MM.1S (cell line): Measurements from ENCODE around the gene KIAA0930.

Source experiments
- DNase-seq: peaks from one replicate; pipeline ENCODE4 v3.0.0-alpha.2; 2015
- H2AFZ ChIP-seq: fragments of 300-600 bp; sonication (generic); 2 replicates; pipeline ENCODE4 v1.6.0; 2016; ENCODE audit warnings: antibody characterized with exemption, low read length
- H3F3A ChIP-seq: fragments of 300-600 bp; sonication (generic); 2 replicates; pipeline ENCODE4 v1.6.1; 2016; ENCODE audit warnings: mild to moderate bottlenecking, antibody characterized with exemption, low read length, moderate library complexity, mixed read lengths; ENCODE audit not compliant: insufficient read depth
- H3K27ac ChIP-seq: fragments of 300-600 bp; sonication (generic); 2 replicates; pipeline ENCODE4 v1.5.1; 2016; ENCODE audit warnings: mild to moderate bottlenecking, low read length
- H3K27me3 ChIP-seq: fragments of 300-600 bp; sonication (generic); replicated peaks from 2 replicates; pipeline ENCODE4 v1.6.0; 2016; ENCODE audit warnings: low read length; ENCODE audit not compliant: insufficient read depth
- H3K36me3 ChIP-seq: fragments of 300-600 bp; sonication (generic); replicated peaks from 2 replicates; pipeline ENCODE4 v1.6.1; 2016; ENCODE audit warnings: mild to moderate bottlenecking, low read length, mixed read lengths; ENCODE audit not compliant: insufficient read depth
- H3K4me1 ChIP-seq: fragments of 300-600 bp; sonication (generic); 2 replicates; pipeline ENCODE4 v1.6.1; 2016; ENCODE audit warnings: low read length, mixed read lengths
- H3K4me2 ChIP-seq: fragments of 300-600 bp; sonication (generic); 2 replicates; pipeline ENCODE4 v1.6.0; 2016; ENCODE audit warnings: low read depth, low read length
- H3K4me3 ChIP-seq: fragments of 300-600 bp; sonication (generic); 2 replicates; pipeline ENCODE4 v1.5.1; 2016; ENCODE audit warnings: low read length, mixed read lengths
- H3K79me2 ChIP-seq: fragments of 300-600 bp; sonication (generic); 2 replicates; pipeline ENCODE4 v1.6.1; 2016; ENCODE audit warnings: mixed run types, low read length, mixed read lengths
- H3K9ac ChIP-seq: fragments of 300-600 bp; sonication (generic); 2 replicates; pipeline ENCODE4 v1.6.1; 2016; ENCODE audit warnings: low read length, mixed read lengths
- H3K9me2 ChIP-seq: fragments of 300-600 bp; sonication (generic); replicated peaks from 2 replicates; pipeline ENCODE4 v1.6.1; 2016; ENCODE audit warnings: mild to moderate bottlenecking, low read length, mixed read lengths; ENCODE audit not compliant: insufficient read depth
- H3K9me3 ChIP-seq: fragments of 300-600 bp; sonication (generic); replicated peaks from 2 replicates; pipeline ENCODE4 v1.6.1; 2016; ENCODE audit warnings: mild to moderate bottlenecking, low read length, mixed read lengths; ENCODE audit not compliant: insufficient read depth
- H4K20me1 ChIP-seq: fragments of 300-600 bp; sonication (generic); 2 replicates; pipeline ENCODE4 v1.6.1; 2016; ENCODE audit warnings: mild to moderate bottlenecking, low read length, moderate library complexity, mixed read lengths; ENCODE audit not compliant: insufficient read depth
- CTCF ChIP-seq: fragments of 300-600 bp; sonication (generic); IDR thresholded peaks from 2 replicates; pipeline ENCODE4 v1.5.1; 2016; ENCODE audit warnings: antibody characterized with exemption, low read length, mixed read lengths
- EZH2 ChIP-seq: fragments of 300-600 bp; sonication (generic); optimal IDR thresholded peaks from 2 replicates; pipeline ENCODE3; 2017; ENCODE audit warnings: low read depth, mild to moderate bottlenecking, antibody characterized with exemption, low read length, mixed read lengths
- EZH2phosphoT487 ChIP-seq: fragments of 300-600 bp; sonication (generic); IDR thresholded peaks from 2 replicates; pipeline ENCODE4 v1.6.1; 2018; ENCODE audit warnings: antibody characterized with exemption, low read length

The KIAA0930 gene

DNA sequence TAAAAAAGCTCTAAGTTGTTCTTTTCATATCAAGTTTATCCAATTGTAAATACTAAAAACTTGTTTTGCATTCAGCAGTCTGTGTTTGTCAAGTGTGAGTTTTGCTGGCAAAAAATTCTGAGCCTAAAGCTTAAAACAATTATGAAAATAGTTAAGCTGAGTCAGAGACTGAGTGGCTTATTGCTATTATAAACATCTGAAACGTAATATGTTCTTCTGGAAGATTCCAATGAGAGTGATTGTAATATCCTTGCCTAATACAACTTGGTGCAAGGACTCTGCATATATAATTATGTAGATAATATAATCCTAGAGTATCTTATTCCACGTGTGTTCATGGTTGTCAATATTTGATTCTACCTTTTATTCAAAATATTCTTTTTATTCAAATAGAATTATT, 91.0 kb downstream of the KIAA0930 start:
- no peaks in the 10 kb centered on the region for H3F3A ChIP-seq
- TF ChIP-seq EZH2 = no peak
- TF ChIP-seq CTCF = no peak
- no peak for TF ChIP-seq EZH2phosphoT487
- no peaks in the 10 kb centered on the region for H4K20me1 ChIP-seq
- no peak overlapping the region for H2AFZ ChIP-seq
- H3K79me2 ChIP-seq = no peaks in the 10 kb centered on the region
- no peaks in the 10 kb centered on the region for H3K36me3 ChIP-seq
- H3K27ac ChIP-seq = no peak overlapping the region
- no peaks in the 10 kb centered on the region for H3K9me2 ChIP-seq
- no peak overlapping the region for H3K9ac ChIP-seq
- no peaks in the 10 kb centered on the region for H3K9me3 ChIP-seq
- H3K4me1 ChIP-seq = no peaks in the 10 kb centered on the region
- H3K4me3 ChIP-seq = no peak overlapping the region
- H3K4me2 ChIP-seq = no peak overlapping the region
- no peaks in the 10 kb centered on the region for H3K27me3 ChIP-seq
- no peak for DNase-seq

DNA sequence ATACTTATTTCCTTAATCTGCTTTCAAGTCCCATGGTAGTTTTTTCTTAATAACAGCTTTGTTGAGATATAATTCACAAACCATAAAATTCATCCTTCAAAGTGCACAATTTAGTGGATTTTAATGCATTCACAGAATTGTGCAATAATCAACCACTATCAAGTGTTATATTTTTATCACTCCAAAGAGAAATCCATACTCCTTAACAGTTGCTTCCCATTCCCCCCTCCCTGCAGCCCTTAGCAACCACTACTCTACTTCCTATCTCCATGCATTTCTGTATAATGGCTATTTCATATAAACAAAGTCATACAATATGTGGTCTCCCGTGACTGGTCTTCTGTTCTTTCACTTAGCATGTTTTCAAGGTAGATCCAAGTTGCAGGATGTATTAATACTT, 95.8 kb downstream of the KIAA0930 start:
- no peak for TF ChIP-seq EZH2phosphoT487
- TF ChIP-seq EZH2 = no peak
- TF ChIP-seq CTCF = no peak
- no peak overlapping the region for H3K27ac ChIP-seq
- no peak overlapping the region for H3K4me3 ChIP-seq
- no peaks in the 10 kb centered on the region for H3K79me2 ChIP-seq
- no peaks in the 10 kb centered on the region for H3F3A ChIP-seq
- no peaks in the 10 kb centered on the region for H3K4me1 ChIP-seq
- H3K36me3 ChIP-seq = no peaks in the 10 kb centered on the region
- no peak for DNase-seq
- no peak overlapping the region for H3K4me2 ChIP-seq
- no peaks in the 10 kb centered on the region for H3K9me3 ChIP-seq
- no peaks in the 10 kb centered on the region for H4K20me1 ChIP-seq
- H2AFZ ChIP-seq = no peak overlapping the region
- no peaks in the 10 kb centered on the region for H3K27me3 ChIP-seq
- no peaks in the 10 kb centered on the region for H3K9me2 ChIP-seq
- H3K9ac ChIP-seq = no peak overlapping the region

GRCh38 chr22:45142376-45142775, 98.3 kb downstream of the KIAA0930 start:
- Histone ChIP-seq H3K9ac (no peak overlapping the region), H3K79me2 (no peaks in the 10 kb centered on the region), H3K27me3 (no peaks in the 10 kb centered on the region), H3F3A (no peaks in the 10 kb centered on the region), H3K27ac (no peak overlapping the region), H3K4me2 (no peak overlapping the region), H3K9me3 (no peaks in the 10 kb centered on the region), H3K4me1 (no peaks in the 10 kb centered on the region), H4K20me1 (no peaks in the 10 kb centered on the region), H2AFZ (no peak overlapping the region), H3K9me2 (no peaks in the 10 kb centered on the region), H3K4me3 (no peak overlapping the region), H3K36me3 (no peaks in the 10 kb centered on the region)
- TF ChIP-seq EZH2phosphoT487 = no peak
- TF ChIP-seq CTCF = no peak
- no peak for TF ChIP-seq EZH2
- DNase-seq = no peak
